Kidney (tissue), 14 donors: ENCODE data around the gene GAPT. TPM values are rescaled to one million over a fixed set of nuclear protein-coding genes. Genes with fewer than 3 reads are reported as not detected.

Experiments used
- DNase-seq, 5 donors: peaks; one replicate each; pipeline ENCODE4 v3.0.0-alpha.2; 2013 to 2020
- FAIRE-seq: peaks from 2 replicates; lab custom pipeline; 2012; peaks lifted over from hg19 to GRCh38; lab: Jason Lieb, UNC
- H3K27ac ChIP-seq, 2 donors: one replicate each; pipeline ENCODE4 v1.7.0; 2013; ENCODE audit warnings: low read depth in 2 of 2, low read length in 2 of 2, inconsistent platforms in 1 of 2
- H3K27me3 ChIP-seq: one replicate; pipeline ENCODE4 v1.7.1; 2013; ENCODE audit warnings: low read length, inconsistent platforms; ENCODE audit not compliant: control insufficient read depth, insufficient read depth
- H3K36me3 ChIP-seq, 3 donors: one replicate each; pipeline versions ENCODE4 v1.7.0 to v1.7.1; 2013; ENCODE audit warnings: low read length in 3 of 3, control low read depth in 1 of 3, inconsistent platforms in 1 of 3; ENCODE audit not compliant: insufficient read depth in 3 of 3, control insufficient read depth in 2 of 3
- H3K4me1 ChIP-seq, 3 donors: one replicate each; pipeline versions ENCODE4 v1.7.0 to v1.7.1; 2013; ENCODE audit warnings: low read length in 3 of 3, inconsistent platforms in 1 of 3, low read depth in 1 of 3; ENCODE audit not compliant: control insufficient read depth in 2 of 3, insufficient read depth in 2 of 3
- H3K4me3 ChIP-seq, 3 donors: one replicate each; pipeline versions ENCODE4 v1.7.0 to v1.8.1; 2013; ENCODE audit warnings: low read length in 3 of 3, control low read depth in 1 of 3, inconsistent platforms in 1 of 3
- H3K9ac ChIP-seq, 3 donors: one replicate each; pipeline versions ENCODE4 v1.7.0 to v1.7.1; 2013; ENCODE audit warnings: low read length in 3 of 3, control low read depth in 1 of 3, inconsistent platforms in 1 of 3
- H3K9me3 ChIP-seq, 3 donors: one replicate each; pipeline versions ENCODE4 v1.7.0 to v1.7.1; 2013; ENCODE audit warnings: low read length in 3 of 3, control low read depth in 1 of 3, inconsistent platforms in 1 of 3; ENCODE audit not compliant: control insufficient read depth in 2 of 3, insufficient read depth in 1 of 3
- intact Hi-C: fragments of 100-400 bp; cut with DNase I; formaldehyde crosslinking; loops from one replicate; pipeline ENCODE4 v1.11.1; 2022
- polyA plus RNA-seq: library from polyadenylated mRNA; stranded (reverse); fragments of 350-450 nt; fragmentation: Illumina TruSeq; extraction: RNeasy Lipid Tissue Mini Kit (QIAGEN cat#74804); gene quantifications from one replicate; pipeline ENCODE4 v1.2.3, GENCODE V29; 2014; ENCODE audit warnings: low read depth, low replicate concordance; ENCODE audit not compliant: insufficient read depth
- total RNA-seq: library from RNA; stranded (reverse); fragmentation: NEBNext Ultra II Directional; extraction: Animal tissue kit (Norgen Biotek cat#: 25700); gene quantifications from one replicate; pipeline ENCODE4 v1.2.1, GENCODE V29; 2021
- TF ChIP-seq, protein P1 (sequence below): IDR thresholded peaks from 3 replicates; pipeline ENCODE4 v1.5.1; 2012; ENCODE audit warnings: mild to moderate bottlenecking, moderate library complexity, borderline replicate concordance; ENCODE audit not compliant: insufficient read depth; ENCODE audit errors: extremely low read depth
- donor health status: control.
- donor health status: control.
- donor health status: control.
- donor health status: control.
- donor health status: control.
- donor health status: DM: yes; HTN: yes; CAD: no.
- donor health status: Normal renal cell carcinoma (clear cell type).

Gene GAPT
- total and polyA plus RNA-seq, 2 donors from 2014 or later: 0.32 to 3.9 TPM

DNA sequence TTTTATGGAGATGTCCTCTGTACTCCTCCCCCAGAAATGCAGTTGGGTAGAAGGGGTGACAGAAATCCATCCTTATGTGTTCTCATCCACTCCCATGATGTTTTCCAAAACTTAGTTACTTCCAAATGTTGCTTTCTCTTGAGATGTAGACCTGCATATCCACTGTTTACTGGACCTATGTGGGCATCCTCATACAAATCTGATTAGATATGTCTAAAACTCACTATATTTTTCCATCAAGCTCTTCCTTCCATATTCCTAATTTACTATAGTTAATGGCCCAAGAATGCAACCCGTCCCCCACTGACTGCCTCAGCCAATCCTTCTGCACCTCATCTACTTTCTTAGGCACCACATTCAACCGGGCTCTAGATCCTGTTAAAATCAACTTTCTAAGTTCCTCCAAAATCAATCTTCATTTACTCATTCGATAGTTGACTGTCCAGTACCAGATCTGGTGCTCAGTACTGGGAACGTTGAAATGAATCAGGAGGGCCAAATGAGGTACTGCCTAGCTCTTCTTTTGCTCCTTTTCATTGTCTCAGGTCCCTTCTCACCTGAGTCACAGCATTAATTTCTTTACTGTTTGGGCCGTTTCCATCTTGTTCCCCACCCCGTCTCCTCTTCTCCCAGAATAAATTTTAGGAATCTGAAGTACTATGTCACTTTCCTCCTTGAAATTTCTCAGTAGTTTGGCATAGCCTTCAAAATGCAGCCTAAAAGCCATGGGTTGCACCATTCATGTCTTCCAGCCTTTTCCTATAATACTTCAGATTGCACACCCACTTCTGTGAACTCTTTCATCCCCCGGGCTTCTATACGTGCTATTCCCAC lies 39.3 kb upstream of the GAPT start:
- Histone ChIP-seq H3K9ac (no peak overlapping the region), H3K27ac (no peak overlapping the region), H3K27me3 (no peaks in the 10 kb centered on the region), H3K4me1 (no peaks in the 10 kb centered on the region), H3K36me3 (peaks cover 10 to 21% (median 12%) of the 10 kb centered on the region in 3 donors), H3K9me3 (no peaks in the 10 kb centered on the region), H3K4me3 (no peak overlapping the region)
- DNase-seq: no peak
- TF ChIP-seq, protein P1, sequence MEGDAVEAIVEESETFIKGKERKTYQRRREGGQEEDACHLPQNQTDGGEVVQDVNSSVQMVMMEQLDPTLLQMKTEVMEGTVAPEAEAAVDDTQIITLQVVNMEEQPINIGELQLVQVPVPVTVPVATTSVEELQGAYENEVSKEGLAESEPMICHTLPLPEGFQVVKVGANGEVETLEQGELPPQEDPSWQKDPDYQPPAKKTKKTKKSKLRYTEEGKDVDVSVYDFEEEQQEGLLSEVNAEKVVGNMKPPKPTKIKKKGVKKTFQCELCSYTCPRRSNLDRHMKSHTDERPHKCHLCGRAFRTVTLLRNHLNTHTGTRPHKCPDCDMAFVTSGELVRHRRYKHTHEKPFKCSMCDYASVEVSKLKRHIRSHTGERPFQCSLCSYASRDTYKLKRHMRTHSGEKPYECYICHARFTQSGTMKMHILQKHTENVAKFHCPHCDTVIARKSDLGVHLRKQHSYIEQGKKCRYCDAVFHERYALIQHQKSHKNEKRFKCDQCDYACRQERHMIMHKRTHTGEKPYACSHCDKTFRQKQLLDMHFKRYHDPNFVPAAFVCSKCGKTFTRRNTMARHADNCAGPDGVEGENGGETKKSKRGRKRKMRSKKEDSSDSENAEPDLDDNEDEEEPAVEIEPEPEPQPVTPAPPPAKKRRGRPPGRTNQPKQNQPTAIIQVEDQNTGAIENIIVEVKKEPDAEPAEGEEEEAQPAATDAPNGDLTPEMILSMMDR: no peak
- intact Hi-C loops: no loop called here
- no peak for FAIRE-seq

DNA sequence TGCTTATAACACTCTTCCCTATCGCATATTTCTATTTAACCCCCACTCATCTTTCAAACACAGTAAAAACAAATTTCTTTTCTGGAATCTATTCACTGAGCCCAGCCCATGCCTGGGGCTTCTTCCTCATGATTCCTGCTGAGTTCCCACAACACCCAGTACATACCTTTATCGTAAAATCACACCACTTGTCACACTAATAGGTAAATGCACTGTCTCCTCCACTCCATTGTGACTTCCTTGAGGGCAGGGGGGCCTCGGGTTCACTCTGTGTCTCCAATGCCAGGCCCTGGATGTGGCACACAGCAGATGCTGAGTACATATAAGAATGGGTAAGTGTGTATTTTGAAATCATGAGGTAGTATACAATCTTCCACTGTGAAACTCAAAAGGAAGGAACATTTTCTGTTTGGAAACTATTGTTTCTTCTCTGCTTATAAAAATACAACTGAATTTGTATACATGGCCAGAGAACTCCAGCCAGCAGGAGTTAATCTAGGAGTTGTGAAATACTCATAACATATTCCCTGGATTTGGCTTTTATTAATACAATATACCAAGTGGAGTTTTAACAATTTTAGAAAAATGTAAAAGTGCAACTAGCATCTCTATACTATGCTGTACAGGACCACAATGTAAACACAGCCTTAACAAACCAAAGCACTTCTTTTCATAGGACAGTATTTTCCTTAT lies 38.5 kb upstream of the GAPT start:
- Histone ChIP-seq H3K27me3 (no peaks in the 10 kb centered on the region), H3K4me3 (no peak overlapping the region), H3K36me3 (peaks cover 10 to 21% (median 12%) of the 10 kb centered on the region in 3 donors), H3K9me3 (no peaks in the 10 kb centered on the region), H3K9ac (no peak overlapping the region), H3K4me1 (no peaks in the 10 kb centered on the region), H3K27ac (no peak overlapping the region)
- TF ChIP-seq, protein P1: no peak
- FAIRE-seq: no peak
- DNase-seq: no peak
- intact Hi-C loops: no loop called here

DNA sequence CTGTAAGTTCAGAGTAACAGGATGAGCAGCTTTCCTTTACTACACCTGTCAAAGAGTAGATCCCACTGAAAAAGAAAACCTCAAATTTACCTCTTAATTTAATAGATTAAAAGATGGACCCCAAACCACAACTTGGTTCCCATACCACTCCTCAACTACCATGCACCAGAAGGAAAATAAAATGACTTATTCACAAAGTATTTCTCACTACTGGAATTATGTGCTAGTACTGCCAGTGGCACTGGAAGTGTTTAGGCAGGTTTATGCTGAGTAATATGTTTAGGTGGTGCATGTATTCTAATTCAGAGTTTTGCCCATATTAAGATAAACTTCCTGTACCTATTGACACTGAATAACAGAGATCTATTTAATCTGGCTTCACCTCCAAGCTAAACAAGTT lies 37.9 kb upstream of the GAPT start:
- no peaks in the 10 kb centered on the region for H3K27me3 ChIP-seq
- no peaks in the 10 kb centered on the region for H3K9me3 ChIP-seq
- H3K9ac ChIP-seq: no peak overlapping the region
- intact Hi-C loops: no loop called here
- no peak overlapping the region for H3K27ac ChIP-seq
- H3K4me3 ChIP-seq: no peak overlapping the region
- H3K36me3 ChIP-seq: peaks cover 10 to 21% (median 12%) of the 10 kb centered on the region in 3 donors
- DNase-seq (no peak), FAIRE-seq (no peak)
- no peaks in the 10 kb centered on the region for H3K4me1 ChIP-seq
- TF ChIP-seq, protein P1: no peak
